Parathyroid adenoma (tissue), 2 donors: ENCODE measurements around the gene ERCC8.

Experiments
- H2AFZ ChIP-seq: fragments of 300-600 bp; sonication (generic); one replicate; pipeline ENCODE4 v1.7.0; 2017; ENCODE audit warnings: antibody characterized with exemption, mild to moderate bottlenecking
- H3K27ac ChIP-seq: fragments of 300-600 bp; sonication (generic); one replicate; pipeline ENCODE4 v1.7.0; 2017
- H3K27me3 ChIP-seq: fragments of 300-600 bp; sonication (generic); one replicate; pipeline ENCODE4 v1.7.0; 2017; ENCODE audit warnings: low read length; ENCODE audit not compliant: control insufficient read depth, insufficient read depth
- H3K36me3 ChIP-seq: fragments of 300-600 bp; sonication (generic); one replicate; pipeline ENCODE4 v1.7.0; 2017; ENCODE audit warnings: low read length; ENCODE audit not compliant: control insufficient read depth, insufficient read depth
- H3K4me1 ChIP-seq: fragments of 300-600 bp; sonication (generic); one replicate; pipeline ENCODE4 v1.7.0; 2017; ENCODE audit warnings: control low read depth
- H3K4me2 ChIP-seq: fragments of 300-600 bp; sonication (generic); one replicate; pipeline ENCODE4 v1.7.0; 2017; ENCODE audit warnings: low read length
- H3K4me3 ChIP-seq: fragments of 300-600 bp; sonication (generic); one replicate; pipeline ENCODE4 v1.7.0; 2017; ENCODE audit warnings: low read depth, low read length
- H3K79me2 ChIP-seq: fragments of 300-600 bp; sonication (generic); one replicate; pipeline ENCODE4 v1.7.0; 2017; ENCODE audit warnings: control low read depth
- H3K9ac ChIP-seq: fragments of 300-600 bp; sonication (generic); one replicate; pipeline ENCODE4 v1.7.0; 2017; ENCODE audit warnings: mild to moderate bottlenecking
- H3K9me3 ChIP-seq: fragments of 300-600 bp; sonication (generic); one replicate; pipeline ENCODE4 v1.7.0; 2017; ENCODE audit warnings: low read length; ENCODE audit not compliant: control insufficient read depth
- TF ChIP-seq, protein P1 (sequence below): fragments of 300-600 bp; sonication (generic); IDR thresholded peaks from one replicate; pipeline ENCODE4 v1.7.0; 2017; ENCODE audit warnings: antibody characterized with exemption, mild to moderate bottlenecking
- donor health status: primary hyperparathyroidism.

Gene ERCC8

DNA sequence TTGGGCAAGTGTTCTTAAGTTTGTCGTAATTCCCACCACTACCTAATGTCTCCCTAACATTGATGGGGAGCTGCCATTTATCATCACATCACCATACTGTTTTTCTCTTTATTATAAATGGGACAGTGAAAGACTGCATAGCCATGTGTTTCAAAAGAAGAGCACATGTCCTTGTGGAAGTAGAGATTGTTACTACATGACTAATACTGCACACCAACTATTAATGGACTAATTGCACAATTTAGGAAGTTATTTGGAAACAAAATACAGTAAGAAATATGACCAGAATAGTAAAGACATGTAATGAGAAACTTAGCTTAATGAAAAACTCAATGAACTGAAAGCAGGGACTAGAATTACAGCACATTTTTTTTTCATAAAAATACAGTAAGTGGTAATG, 88.8 kb downstream of the ERCC8 start:
- Histone ChIP-seq H3K4me3 (no peak overlapping the region), H3K36me3 (no peaks in the 10 kb centered on the region), H3K27ac (no peak overlapping the region), H3K9ac (no peak overlapping the region), H3K4me1 (no peaks in the 10 kb centered on the region), H3K9me3 (no peaks in the 10 kb centered on the region), H3K79me2 (no peaks in the 10 kb centered on the region), H2AFZ (no peak overlapping the region), H3K4me2 (no peak overlapping the region), H3K27me3 (no peaks in the 10 kb centered on the region)
- TF ChIP-seq, protein P1, sequence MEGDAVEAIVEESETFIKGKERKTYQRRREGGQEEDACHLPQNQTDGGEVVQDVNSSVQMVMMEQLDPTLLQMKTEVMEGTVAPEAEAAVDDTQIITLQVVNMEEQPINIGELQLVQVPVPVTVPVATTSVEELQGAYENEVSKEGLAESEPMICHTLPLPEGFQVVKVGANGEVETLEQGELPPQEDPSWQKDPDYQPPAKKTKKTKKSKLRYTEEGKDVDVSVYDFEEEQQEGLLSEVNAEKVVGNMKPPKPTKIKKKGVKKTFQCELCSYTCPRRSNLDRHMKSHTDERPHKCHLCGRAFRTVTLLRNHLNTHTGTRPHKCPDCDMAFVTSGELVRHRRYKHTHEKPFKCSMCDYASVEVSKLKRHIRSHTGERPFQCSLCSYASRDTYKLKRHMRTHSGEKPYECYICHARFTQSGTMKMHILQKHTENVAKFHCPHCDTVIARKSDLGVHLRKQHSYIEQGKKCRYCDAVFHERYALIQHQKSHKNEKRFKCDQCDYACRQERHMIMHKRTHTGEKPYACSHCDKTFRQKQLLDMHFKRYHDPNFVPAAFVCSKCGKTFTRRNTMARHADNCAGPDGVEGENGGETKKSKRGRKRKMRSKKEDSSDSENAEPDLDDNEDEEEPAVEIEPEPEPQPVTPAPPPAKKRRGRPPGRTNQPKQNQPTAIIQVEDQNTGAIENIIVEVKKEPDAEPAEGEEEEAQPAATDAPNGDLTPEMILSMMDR, result no peak

DNA sequence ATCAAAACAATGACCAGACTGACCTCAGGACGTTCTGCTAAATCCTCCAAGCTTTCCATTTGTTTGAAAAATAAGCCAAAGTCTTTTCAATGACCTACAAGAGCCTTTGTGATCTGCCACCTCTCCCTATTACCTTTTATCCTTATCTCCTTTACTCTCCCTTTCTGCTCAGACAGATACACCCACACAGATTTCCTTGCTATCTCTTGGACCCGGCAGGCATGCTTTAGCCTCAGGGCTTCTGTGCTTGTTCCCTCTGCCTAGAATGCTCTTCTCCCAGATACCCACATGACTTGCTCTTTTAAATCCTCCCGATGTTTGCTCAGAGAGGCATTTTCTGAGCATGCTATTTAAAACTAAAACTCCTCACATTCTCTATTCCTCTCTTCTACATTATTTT, 91.9 kb downstream of the ERCC8 start:
- Histone ChIP-seq H3K4me1 (no peaks in the 10 kb centered on the region), H3K36me3 (no peaks in the 10 kb centered on the region), H3K27me3 (no peaks in the 10 kb centered on the region), H2AFZ (no peak overlapping the region), H3K9ac (no peak overlapping the region), H3K27ac (no peak overlapping the region), H3K9me3 (no peaks in the 10 kb centered on the region), H3K79me2 (no peaks in the 10 kb centered on the region), H3K4me3 (no peak overlapping the region), H3K4me2 (no peak overlapping the region)
- TF ChIP-seq, protein P1, result no peak

DNA sequence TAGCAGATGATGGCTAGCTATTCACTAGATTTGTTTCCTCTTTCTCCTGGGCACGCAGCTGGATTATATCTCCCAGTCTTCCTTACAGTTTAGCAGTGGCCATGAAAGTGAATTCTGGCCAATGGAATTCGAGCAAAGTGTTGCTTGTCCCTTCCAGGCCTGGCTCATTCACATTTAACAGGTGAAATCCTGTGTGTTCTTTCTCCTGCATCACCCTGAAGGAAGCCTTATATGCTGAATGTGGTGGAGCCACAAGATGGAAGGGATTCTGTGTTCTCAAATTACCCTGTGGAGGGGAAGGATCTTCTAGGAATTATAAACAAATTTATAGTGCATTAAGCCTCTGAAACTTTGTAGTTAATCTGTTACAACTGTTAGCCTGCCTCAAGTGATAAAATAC, 92.6 kb downstream of the ERCC8 start:
- no peaks in the 10 kb centered on the region for H3K9me3 ChIP-seq
- no peak overlapping the region for H3K27ac ChIP-seq
- TF ChIP-seq, protein P1, result no peak
- no peaks in the 10 kb centered on the region for H3K36me3 ChIP-seq
- H3K9ac ChIP-seq, result no peak overlapping the region
- no peak overlapping the region for H3K4me2 ChIP-seq
- no peak overlapping the region for H3K4me3 ChIP-seq
- H2AFZ ChIP-seq, result no peak overlapping the region
- H3K27me3 ChIP-seq, result no peaks in the 10 kb centered on the region
- no peaks in the 10 kb centered on the region for H3K79me2 ChIP-seq
- no peaks in the 10 kb centered on the region for H3K4me1 ChIP-seq

DNA sequence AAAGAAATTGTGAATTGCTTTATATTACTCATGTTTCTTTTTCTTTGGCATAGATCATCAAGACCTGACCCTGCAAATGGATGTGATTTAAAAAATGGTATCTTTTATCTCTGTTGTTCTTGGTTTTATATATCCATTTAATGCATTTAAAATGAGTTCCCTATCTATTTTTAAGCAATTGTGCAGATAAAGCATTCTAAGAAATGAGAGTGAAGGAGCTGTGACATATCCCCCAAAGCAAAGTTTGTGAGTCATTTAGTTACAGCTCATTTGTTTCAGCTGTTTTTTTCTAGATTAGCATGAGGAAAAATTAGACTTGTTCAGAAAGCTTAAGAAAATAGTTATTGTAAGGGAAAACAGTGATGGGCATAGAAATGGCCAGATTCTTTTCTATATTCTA, 93.2 kb downstream of the ERCC8 start:
- Histone ChIP-seq H3K36me3 (no peaks in the 10 kb centered on the region), H3K4me3 (no peak overlapping the region), H3K27me3 (no peaks in the 10 kb centered on the region), H2AFZ (no peak overlapping the region), H3K27ac (no peak overlapping the region), H3K79me2 (no peaks in the 10 kb centered on the region), H3K9me3 (no peaks in the 10 kb centered on the region), H3K4me1 (no peaks in the 10 kb centered on the region), H3K9ac (no peak overlapping the region), H3K4me2 (no peak overlapping the region)
- TF ChIP-seq, protein P1, result no peak

DNA sequence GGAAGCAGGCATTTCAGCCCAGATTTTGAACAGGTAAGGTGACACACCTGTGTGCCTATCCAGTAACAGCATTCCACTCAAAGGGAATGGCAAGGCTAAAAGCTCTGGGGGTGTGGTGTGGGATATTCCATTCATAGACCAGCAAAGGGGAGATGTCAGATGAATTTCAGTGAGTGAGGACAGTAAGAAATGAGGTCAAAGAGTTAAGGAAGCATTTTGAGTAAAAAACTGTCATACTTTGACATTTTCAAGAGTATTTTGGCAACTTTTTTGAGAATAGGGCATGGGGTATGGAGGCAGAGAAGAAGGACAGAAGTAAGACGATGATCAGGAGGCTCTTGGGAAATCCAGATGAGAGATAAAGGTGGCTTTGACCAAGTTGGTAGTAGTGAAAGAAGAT, 98.6 kb downstream of the ERCC8 start:
- H2AFZ ChIP-seq, result no peak overlapping the region
- no peak overlapping the region for H3K27ac ChIP-seq
- H3K4me2 ChIP-seq, result no peak overlapping the region
- no peaks in the 10 kb centered on the region for H3K27me3 ChIP-seq
- no peak overlapping the region for H3K9ac ChIP-seq
- no peaks in the 10 kb centered on the region for H3K79me2 ChIP-seq
- H3K4me3 ChIP-seq, result no peak overlapping the region
- no peaks in the 10 kb centered on the region for H3K36me3 ChIP-seq
- TF ChIP-seq, protein P1, result no peak
- H3K9me3 ChIP-seq, result no peaks in the 10 kb centered on the region
- H3K4me1 ChIP-seq, result no peaks in the 10 kb centered on the region
